Measurements from ENCODE around the gene TCOF1. TPM values are rescaled to one million over a fixed set of nuclear protein-coding genes. Genes with fewer than 3 reads are reported as not detected.

The TCOF1 gene
- total and polyA plus RNA-seq, 2 of the 8 experiments (the other 6 are each of a cell fraction or from before 2014, with no cell fraction given) = 35.9 to 170 TPM

GRCh38 chr5:150350524-150351344 is 6.8 kb upstream of the TCOF1 start (continued):
- TF ChIP-seq CTCF (IDR thresholded peaks at IDR 0.05; ENCODE audit: control extremely low read depth in 1 of 3, insufficient read depth in 1 of 3, low read depth in 1 of 3, low read length in 3 of 3) (peak; percentile 81 to 94 (median 90)), SRF (IDR thresholded peaks at IDR 0.05; ENCODE audit: low read depth, low read length) (no peak), SIN3A (conservative IDR thresholded peaks at IDR 0.05 in 1 of 2, IDR thresholded peaks at IDR 0.05 in 1 of 2; ENCODE audit: low read depth in 1 of 2, low read length in 2 of 2) (0 out of 4 replicates have a peak, but pooled peaks of 1 of the 2 experiments have one; percentile 48), RNF2 (IDR thresholded peaks at IDR 0.05; ENCODE audit: borderline replicate concordance, low read depth, low read length, missing control alignments, poor library complexity, severe bottlenecking) (no peak), HDAC6 (IDR thresholded peaks at IDR 0.05; ENCODE audit: low read depth, low read length) (no peak), RFX5 (IDR thresholded peaks at IDR 0.05; ENCODE audit: borderline replicate concordance, low read depth, low read length) (no peak), KDM1A (IDR thresholded peaks at IDR 0.05; ENCODE audit: borderline replicate concordance, low read length) (no peak), CTBP2 (IDR thresholded peaks at IDR 0.05; ENCODE audit: borderline replicate concordance, insufficient read depth, insufficient read length, low read length) (no peak), MAX (IDR thresholded peaks at IDR 0.05) (peak; percentile 39; the same call in 1 of the 2 replicates), CHD2 (IDR thresholded peaks at IDR 0.05; ENCODE audit: low read length) (peak; percentile 40; the same call in 1 of the 2 replicates)
